ENCODE data around the gene CYFIP2. TPM values are rescaled to one million over a fixed set of nuclear protein-coding genes. Genes with fewer than 3 reads are reported as not detected.

Gene CYFIP2
- polyA plus RNA-seq, 1 donor (not counting 4 experiments of a cell fraction or from before 2014, with no cell fraction given), result 0.62 TPM

- no peak overlapping the region for H3K4me2 ChIP-seq (ENCODE audit: control insufficient read depth, extremely low read depth, insufficient read depth, low read depth, low read length)
- no peaks in the 10 kb centered on the region for H3K79me2 ChIP-seq (ENCODE audit: control insufficient read depth, insufficient read depth, low read length)
- H3K27ac ChIP-seq (ENCODE audit: control insufficient read depth, insufficient read depth, low read length), result no peak overlapping the region
- no peaks in the 10 kb centered on the region for H3K36me3 ChIP-seq (ENCODE audit: control insufficient read depth in 2 of 2, extremely low read depth in 1 of 2, insufficient read depth in 2 of 2, low read length in 2 of 2)
- H3K9me1 ChIP-seq (ENCODE audit: control insufficient read depth, extremely low read depth, insufficient read depth, low read length), result no peaks in the 10 kb centered on the region
- TF ChIP-seq EZH2 (IDR thresholded peaks at IDR 0.05; ENCODE audit: low read length), result no peak
- TF ChIP-seq CTCF (optimal IDR thresholded peaks at IDR 0.05 in 1 of 3, IDR thresholded peaks at IDR 0.05 in 1 of 3, conservative IDR thresholded peaks at IDR 0.05 in 1 of 3; ENCODE audit: extremely low read depth in 1 of 3, insufficient read depth in 2 of 3, low read length in 3 of 3), result peak in 2 of 3 experiments; percentile 26 to 31
- no peak overlapping the region for H3K9ac ChIP-seq (ENCODE audit: control insufficient read depth, extremely low read depth, insufficient read depth, low read length)
- no peak overlapping the region for H2AFZ ChIP-seq (ENCODE audit: control insufficient read depth, low read length)
- FAIRE-seq, result no peak
- no peaks in the 10 kb centered on the region for H3K9me3 ChIP-seq (ENCODE audit: control insufficient read depth, low read depth, low read length)
- H3K4me3 ChIP-seq (ENCODE audit: control insufficient read depth in 2 of 3, extremely low read depth in 1 of 3, insufficient read depth in 2 of 3, low read depth in 1 of 3, low read length in 3 of 3), result no peak overlapping the region
- H3K4me1 ChIP-seq (ENCODE audit: control insufficient read depth, extremely low read depth, insufficient read depth, low read length), result no peaks in the 10 kb centered on the region
- H4K20me1 ChIP-seq (ENCODE audit: control insufficient read depth, extremely low read depth, insufficient read depth, low read length), result no peaks in the 10 kb centered on the region
- H3K27me3 ChIP-seq (ENCODE audit: control insufficient read depth, extremely low read depth, insufficient read depth, low read length), result no peaks in the 10 kb centered on the region
- dilution Hi-C loops (cut with MboI; ENCODE audit: extremely low pct_ligation_motif_present, low sequenced_read_pairs), result no loop called here
- no peak for DNase-seq (ENCODE audit: low read depth, low spot score)
Measured at GRCh38 chr5:157323107-157323706, 57.3 kb downstream of the CYFIP2 start.

DNA sequence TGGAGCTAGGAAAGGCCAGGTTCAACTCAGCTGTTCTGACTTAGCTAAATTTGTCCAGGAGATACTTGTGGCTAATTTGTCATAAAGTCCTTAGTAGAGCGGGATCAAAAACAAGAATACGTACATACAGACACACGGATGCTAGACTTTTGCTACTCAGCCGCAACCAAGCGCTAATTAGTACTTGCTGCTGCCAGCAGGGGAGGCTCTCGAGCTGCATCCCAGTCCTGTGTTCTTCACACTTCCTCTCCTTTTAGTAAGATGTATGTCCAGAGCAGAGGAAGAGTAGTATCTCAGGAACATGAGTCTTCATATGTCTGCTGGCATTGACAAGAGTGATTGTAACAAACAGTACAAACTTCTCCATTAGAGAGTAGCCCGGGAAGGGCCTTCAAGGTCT is 58.3 kb downstream of the CYFIP2 start:
- H3K4me3 ChIP-seq (ENCODE audit: control insufficient read depth in 2 of 3, extremely low read depth in 1 of 3, insufficient read depth in 2 of 3, low read depth in 1 of 3, low read length in 3 of 3), result no peak overlapping the region
- H3K36me3 ChIP-seq (ENCODE audit: control insufficient read depth in 2 of 2, extremely low read depth in 1 of 2, insufficient read depth in 2 of 2, low read length in 2 of 2), result no peaks in the 10 kb centered on the region
- no peaks in the 10 kb centered on the region for H3K9me1 ChIP-seq (ENCODE audit: control insufficient read depth, extremely low read depth, insufficient read depth, low read length)
- dilution Hi-C loops (cut with MboI; ENCODE audit: extremely low pct_ligation_motif_present, low sequenced_read_pairs), result no loop called here
- H3K9me3 ChIP-seq (ENCODE audit: control insufficient read depth, low read depth, low read length), result no peaks in the 10 kb centered on the region
- H3K79me2 ChIP-seq (ENCODE audit: control insufficient read depth, insufficient read depth, low read length), result no peaks in the 10 kb centered on the region
- DNase-seq (ENCODE audit: low read depth, low spot score), result no peak
- no peaks in the 10 kb centered on the region for H3K4me1 ChIP-seq (ENCODE audit: control insufficient read depth, extremely low read depth, insufficient read depth, low read length)
- H3K9ac ChIP-seq (ENCODE audit: control insufficient read depth, extremely low read depth, insufficient read depth, low read length), result no peak overlapping the region
- TF ChIP-seq CTCF (optimal IDR thresholded peaks at IDR 0.05 in 1 of 3, IDR thresholded peaks at IDR 0.05 in 1 of 3, conservative IDR thresholded peaks at IDR 0.05 in 1 of 3; ENCODE audit: extremely low read depth in 1 of 3, insufficient read depth in 2 of 3, low read length in 3 of 3), result peak; percentile 48 to 63 (median 51)
- no peak for TF ChIP-seq EZH2 (IDR thresholded peaks at IDR 0.05; ENCODE audit: low read length)
- no peak overlapping the region for H2AFZ ChIP-seq (ENCODE audit: control insufficient read depth, low read length)
- no peak for FAIRE-seq
- no peaks in the 10 kb centered on the region for H3K27me3 ChIP-seq (ENCODE audit: control insufficient read depth, extremely low read depth, insufficient read depth, low read length)
- no peaks in the 10 kb centered on the region for H4K20me1 ChIP-seq (ENCODE audit: control insufficient read depth, extremely low read depth, insufficient read depth, low read length)
- H3K4me2 ChIP-seq (ENCODE audit: control insufficient read depth, extremely low read depth, insufficient read depth, low read depth, low read length), result no peak overlapping the region
- H3K27ac ChIP-seq (ENCODE audit: control insufficient read depth, insufficient read depth, low read length), result no peak overlapping the region
